Mesothelial cell of epicardium (in vitro differentiated cells): Measurements from ENCODE around the gene PLA2G2D. TPM values are rescaled to one million over a fixed set of nuclear protein-coding genes. Genes with fewer than 3 reads are reported as not detected.
A peak's percentile ranks its signal among the peaks of the same experiment; 100 is the strongest.

Source experiments
- DNase-seq, 2 experiments: peaks; one replicate each; pipeline ENCODE4 v3.0.0; 2021; ENCODE audit warnings: low spot score in 2 of 2; ENCODE audit not compliant: unreplicated experiment in 2 of 2
- H3K27ac Mint-ChIP-seq: 2 replicates; pipeline ENCODE4 v1.8.0; 2021; ENCODE audit warnings: mixed read lengths
- H3K27me3 Mint-ChIP-seq: 2 replicates; pipeline ENCODE4 v1.8.0; 2021; ENCODE audit warnings: low read depth, mixed read lengths
- H3K36me3 Mint-ChIP-seq: 2 replicates; pipeline ENCODE4 v1.8.0; 2021; ENCODE audit warnings: mixed read lengths
- H3K4me1 Mint-ChIP-seq: 2 replicates; pipeline ENCODE4 v1.8.0; 2021; ENCODE audit warnings: mixed read lengths
- H3K4me3 Mint-ChIP-seq: 2 replicates; pipeline ENCODE4 v1.8.0; 2021; ENCODE audit warnings: mild to moderate bottlenecking, moderate library complexity, mixed read lengths
- H3K9me3 Mint-ChIP-seq: 2 replicates; pipeline ENCODE4 v1.8.0; 2021; ENCODE audit warnings: mixed read lengths
- total RNA-seq: library from RNA; stranded (reverse); gene quantifications from 3 replicates; pipeline ENCODE4 v1.2.1, GENCODE V29; 2021
- TF ChIP-seq, protein P1 (sequence below): fragments of 200-600 bp; sonication (generic); IDR thresholded peaks from one replicate; pipeline ENCODE4 v1.5.0; 2021; ENCODE audit warnings: antibody characterized with exemption; ENCODE audit not compliant: unreplicated experiment

The PLA2G2D gene
- total RNA-seq, 1 donor from 2014 or later: not detected

- peaks cover 3% of the 10 kb centered on the region for H3K27me3 Mint-ChIP-seq
- DNase-seq: no peak
- H3K36me3 Mint-ChIP-seq: no peaks in the 10 kb centered on the region
- peaks cover 19% of the 10 kb centered on the region for H3K4me1 Mint-ChIP-seq
- TF ChIP-seq, protein P1, sequence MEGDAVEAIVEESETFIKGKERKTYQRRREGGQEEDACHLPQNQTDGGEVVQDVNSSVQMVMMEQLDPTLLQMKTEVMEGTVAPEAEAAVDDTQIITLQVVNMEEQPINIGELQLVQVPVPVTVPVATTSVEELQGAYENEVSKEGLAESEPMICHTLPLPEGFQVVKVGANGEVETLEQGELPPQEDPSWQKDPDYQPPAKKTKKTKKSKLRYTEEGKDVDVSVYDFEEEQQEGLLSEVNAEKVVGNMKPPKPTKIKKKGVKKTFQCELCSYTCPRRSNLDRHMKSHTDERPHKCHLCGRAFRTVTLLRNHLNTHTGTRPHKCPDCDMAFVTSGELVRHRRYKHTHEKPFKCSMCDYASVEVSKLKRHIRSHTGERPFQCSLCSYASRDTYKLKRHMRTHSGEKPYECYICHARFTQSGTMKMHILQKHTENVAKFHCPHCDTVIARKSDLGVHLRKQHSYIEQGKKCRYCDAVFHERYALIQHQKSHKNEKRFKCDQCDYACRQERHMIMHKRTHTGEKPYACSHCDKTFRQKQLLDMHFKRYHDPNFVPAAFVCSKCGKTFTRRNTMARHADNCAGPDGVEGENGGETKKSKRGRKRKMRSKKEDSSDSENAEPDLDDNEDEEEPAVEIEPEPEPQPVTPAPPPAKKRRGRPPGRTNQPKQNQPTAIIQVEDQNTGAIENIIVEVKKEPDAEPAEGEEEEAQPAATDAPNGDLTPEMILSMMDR: no peak
- no peak overlapping the region for H3K27ac Mint-ChIP-seq
- H3K9me3 Mint-ChIP-seq: no peaks in the 10 kb centered on the region
- H3K4me3 Mint-ChIP-seq: no peak overlapping the region
Measured at GRCh38 chr1:20111452-20111851, 7.9 kb downstream of the PLA2G2D start.

DNA sequence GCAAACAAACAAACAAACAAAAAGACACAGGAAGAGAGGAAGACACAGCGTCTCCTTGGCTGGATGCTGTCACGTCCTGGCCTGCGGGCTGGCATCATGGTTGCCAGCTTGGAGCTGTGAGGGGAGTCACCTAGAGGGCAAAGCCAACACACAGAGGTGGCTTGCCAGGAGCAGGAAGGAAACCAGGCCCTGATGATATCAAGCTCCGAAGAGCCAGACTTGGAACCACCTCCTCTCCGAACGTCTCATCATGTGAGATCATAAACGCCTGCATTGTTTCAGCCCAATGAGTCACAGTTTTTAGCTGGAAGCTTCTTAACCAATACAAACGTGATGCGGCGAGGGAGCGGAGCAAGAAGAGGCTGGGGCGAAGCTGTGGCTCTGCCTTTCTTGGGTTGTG lies 8.7 kb downstream of the PLA2G2D start:
- Mint-ChIP-seq H3K27me3 (peaks cover 3% of the 10 kb centered on the region), H3K36me3 (no peaks in the 10 kb centered on the region), H3K4me3 (no peak overlapping the region), H3K9me3 (no peaks in the 10 kb centered on the region), H3K4me1 (peaks cover 25% of the 10 kb centered on the region), H3K27ac (no peak overlapping the region)
- TF ChIP-seq, protein P1: no peak
- DNase-seq: no peak

DNA sequence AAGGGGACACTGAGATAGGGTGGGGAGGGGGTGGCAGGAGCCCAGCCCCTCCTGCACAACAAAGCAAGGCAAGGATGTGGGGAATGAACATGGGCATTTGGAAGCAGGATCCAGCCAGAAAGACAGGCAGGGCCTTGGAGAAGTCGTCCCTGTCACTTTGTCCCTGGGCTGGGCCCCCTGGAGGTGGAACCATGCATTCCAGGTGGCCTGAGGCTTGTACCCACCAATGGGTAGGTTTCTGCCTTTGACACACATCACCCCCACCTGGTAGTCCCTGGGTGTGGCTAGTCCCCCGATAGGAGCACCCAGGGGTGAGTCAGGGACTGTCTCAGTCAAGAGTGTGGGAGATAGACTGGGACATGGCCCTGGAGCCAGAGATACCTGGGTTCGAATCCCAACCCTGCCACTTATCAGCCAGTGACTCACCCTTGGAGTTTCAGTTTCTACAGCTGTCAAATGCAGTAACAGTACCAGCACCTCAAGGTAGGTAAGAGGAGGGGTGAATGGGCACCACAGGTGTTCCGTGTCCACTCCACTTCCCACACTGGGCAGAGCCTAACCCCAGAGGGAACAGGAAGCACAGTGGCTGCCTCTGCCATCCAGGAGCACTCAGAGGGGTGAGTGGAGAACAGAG lies 10.0 kb downstream of the PLA2G2D start:
- TF ChIP-seq, protein P1: peak; percentile 11
- Mint-ChIP-seq H3K9me3 (no peaks in the 10 kb centered on the region), H3K27ac (no peak overlapping the region), H3K27me3 (peaks cover 2% of the 10 kb centered on the region), H3K4me3 (no peak overlapping the region), H3K36me3 (no peaks in the 10 kb centered on the region), H3K4me1 (peaks cover 28% of the 10 kb centered on the region)
- no peak for DNase-seq

DNA sequence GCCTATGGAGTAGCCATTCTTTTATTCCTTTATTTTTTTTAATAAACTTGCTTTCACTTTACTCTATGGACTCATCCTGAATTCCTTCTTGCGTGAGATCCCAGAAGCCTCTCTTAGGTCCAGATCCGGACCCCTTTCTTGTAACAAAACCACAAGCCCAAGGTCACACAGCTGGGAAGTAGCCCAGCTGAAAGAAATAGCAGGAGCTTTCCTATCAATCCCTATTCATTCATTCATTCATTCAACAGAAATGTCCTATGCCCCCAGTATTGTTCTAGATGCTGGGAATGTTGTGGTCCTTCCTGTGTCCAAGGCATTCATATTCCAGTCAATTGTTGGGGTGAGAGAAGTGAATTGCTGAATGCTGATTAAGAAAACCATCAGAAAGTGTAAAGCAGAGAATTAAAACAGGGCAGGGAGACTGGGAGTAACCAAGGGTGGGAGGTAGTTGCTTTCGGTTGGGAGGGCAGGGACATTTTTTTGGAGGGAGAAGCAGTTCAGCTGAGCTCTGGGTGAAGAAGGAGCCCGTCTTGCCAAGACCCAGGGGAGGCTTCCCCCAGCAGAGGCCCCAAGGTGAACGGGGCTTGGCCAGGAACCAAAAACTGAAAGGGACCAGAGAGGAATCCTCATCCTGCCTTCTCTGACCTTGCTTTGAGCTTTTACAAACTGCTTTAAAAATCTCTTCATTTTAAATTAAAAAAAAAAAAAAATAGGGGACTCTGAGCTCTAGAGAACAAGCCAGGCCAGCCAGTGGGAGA lies 10.8 kb downstream of the PLA2G2D start:
- no peaks in the 10 kb centered on the region for H3K9me3 Mint-ChIP-seq
- H3K4me1 Mint-ChIP-seq: peaks cover 28% of the 10 kb centered on the region
- DNase-seq: no peak

GRCh38 chr1:20107796-20108195 lies 11.5 kb downstream of the PLA2G2D start:
- H3K4me3 Mint-ChIP-seq: no peak overlapping the region
- no peak overlapping the region for H3K27ac Mint-ChIP-seq
- no peaks in the 10 kb centered on the region for H3K36me3 Mint-ChIP-seq
- peaks cover 32% of the 10 kb centered on the region for H3K4me1 Mint-ChIP-seq
- no peaks in the 10 kb centered on the region for H3K9me3 Mint-ChIP-seq
- no peak for DNase-seq
- no peaks in the 10 kb centered on the region for H3K27me3 Mint-ChIP-seq
- TF ChIP-seq, protein P1: no peak

More for the DNA sequence above, 10.8 kb downstream of the PLA2G2D start:
- Mint-ChIP-seq H3K36me3 (no peaks in the 10 kb centered on the region), H3K4me3 (no peak overlapping the region), H3K27ac (peak overlapping the region; percentile 74), H3K27me3 (no peaks in the 10 kb centered on the region)
- TF ChIP-seq, protein P1: no peak
